Left ventricle myocardium superior (tissue), 1 donor: ENCODE measurements around the gene DENND1A. TPM values are rescaled to one million over a fixed set of nuclear protein-coding genes. Genes with fewer than 3 reads are reported as not detected.

Source experiments
- ATAC-seq: fragments of 200-7000 bp; cut with Tn5 transposase; one replicate; pipeline ENCODE4 v1.9.1; 2020; ENCODE audit warnings: mild to moderate bottlenecking, moderate library complexity
- DNase-seq: peaks from one replicate; pipeline ENCODE4 v3.0.0-alpha.2; 2020
- intact Hi-C: fragments of 100-400 bp; cut with micrococcal nuclease; formaldehyde crosslinking; loops from one replicate; pipeline ENCODE4 v1.11.0; 2022
- total RNA-seq: library from RNA; stranded (reverse); fragmentation: NEBNext Ultra II Directional; extraction: Animal tissue kit (Norgen Biotek cat#: 25700); gene quantifications from one replicate; pipeline ENCODE4 v1.2.1, GENCODE V29; 2021
- donor health status: DM: no; HTN: yes; CAD: no; lungs with severe emphysema.

Gene DENND1A
- total RNA-seq, 1 donor from 2014 or later, result 12.9 TPM

DNA sequence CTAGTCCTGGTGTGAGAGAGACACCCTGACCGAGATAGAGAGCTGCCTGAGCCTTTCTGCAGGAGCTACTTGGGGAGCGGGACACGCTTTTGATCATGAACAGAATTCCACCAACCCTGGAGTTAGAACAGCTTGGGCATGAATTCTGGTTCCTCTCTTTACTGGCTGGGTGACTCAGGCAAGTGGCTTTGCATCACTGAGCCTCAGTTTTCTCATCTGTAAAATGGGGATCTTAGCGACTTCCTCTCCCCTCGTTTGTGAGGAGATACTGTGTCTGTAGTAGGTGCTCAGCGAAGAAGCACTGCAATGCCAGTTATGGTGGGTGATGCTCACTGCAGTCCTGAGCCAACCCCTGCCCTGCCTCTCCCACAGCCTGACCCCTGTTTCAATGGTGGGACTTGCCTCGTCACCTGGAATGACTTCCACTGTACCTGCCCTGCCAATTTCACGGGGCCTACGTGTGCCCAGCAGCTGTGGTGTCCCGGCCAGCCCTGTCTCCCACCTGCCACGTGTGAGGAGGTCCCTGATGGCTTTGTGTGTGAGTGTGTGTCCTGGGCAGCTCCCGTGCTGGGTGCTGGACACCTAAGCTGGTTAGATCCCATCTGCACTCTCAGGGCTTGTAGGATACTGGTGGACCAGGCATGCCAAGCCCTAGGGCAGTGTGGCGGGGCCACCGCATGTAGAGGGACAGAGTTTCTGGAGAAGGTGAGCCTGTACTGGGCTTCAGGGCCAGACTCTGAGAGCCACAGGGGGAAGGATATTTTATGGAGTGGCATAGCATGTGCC lies 557.9 kb downstream of the DENND1A start:
- ATAC-seq (no peak), DNase-seq (no peak)
- intact Hi-C loops, result no loop called here

DNA sequence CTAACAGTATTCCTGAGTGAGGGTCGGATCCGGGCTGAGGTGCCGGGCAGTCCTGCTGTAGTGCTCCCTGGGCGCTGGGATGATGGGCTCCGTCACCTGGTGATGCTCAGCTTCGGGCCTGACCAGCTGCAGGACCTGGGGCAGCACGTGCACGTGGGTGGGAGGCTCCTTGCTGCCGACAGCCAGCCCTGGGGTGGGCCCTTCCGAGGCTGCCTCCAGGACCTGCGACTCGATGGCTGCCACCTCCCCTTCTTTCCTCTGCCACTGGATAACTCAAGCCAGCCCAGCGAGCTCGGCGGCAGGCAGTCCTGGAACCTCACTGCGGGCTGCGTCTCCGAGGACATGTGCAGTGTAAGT lies 558.7 kb downstream of the DENND1A start:
- ATAC-seq, result no peak
- intact Hi-C loops, result no loop called here
- DNase-seq, result no peak

DNA sequence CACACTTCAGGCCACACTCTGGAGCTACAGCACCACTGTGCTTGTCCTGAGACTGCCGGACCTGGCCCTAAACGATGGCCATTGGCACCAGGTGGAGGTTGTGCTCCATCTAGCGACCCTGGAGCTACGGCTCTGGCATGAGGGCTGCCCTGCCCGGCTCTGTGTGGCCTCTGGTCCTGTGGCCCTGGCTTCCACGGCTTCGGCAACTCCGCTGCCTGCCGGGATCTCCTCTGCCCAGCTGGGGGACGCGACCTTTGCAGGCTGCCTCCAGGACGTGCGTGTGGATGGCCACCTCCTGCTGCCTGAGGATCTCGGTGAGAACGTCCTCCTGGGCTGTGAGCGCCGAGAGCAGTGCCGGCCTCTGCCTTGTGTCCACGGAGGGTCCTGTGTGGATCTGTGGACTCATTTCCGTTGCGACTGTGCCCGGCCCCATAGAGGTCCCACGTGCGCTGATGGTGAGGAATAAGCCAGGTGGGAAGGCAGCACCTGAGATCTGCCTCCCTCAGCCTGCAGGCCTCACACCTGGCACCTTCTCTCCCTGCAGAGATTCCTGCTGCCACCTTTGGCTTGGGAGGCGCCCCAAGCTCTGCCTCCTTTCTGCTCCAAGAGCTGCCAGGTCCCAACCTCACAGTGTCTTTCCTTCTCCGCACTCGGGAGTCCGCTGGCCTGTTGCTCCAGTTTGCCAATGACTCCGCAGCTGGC lies 559.2 kb downstream of the DENND1A start:
- intact Hi-C loops, result no loop called here
- DNase-seq, result no peak
- ATAC-seq, result no peak

GRCh38 chr9:123370108-123370507 lies 559.8 kb downstream of the DENND1A start:
- ATAC-seq (no peak), DNase-seq (no peak)
- intact Hi-C loops, result no loop called here

- ATAC-seq (no peak), DNase-seq (no peak)
- intact Hi-C loops, result no loop called here
Measured at GRCh38 chr9:123369296-123369695, 560.6 kb downstream of the DENND1A start.

GRCh38 chr9:123368536-123369153 lies 561.3 kb downstream of the DENND1A start:
- ATAC-seq (no peak), DNase-seq (no peak)
- intact Hi-C loops, result no loop called here

GRCh38 chr9:123368023-123368422 lies 561.9 kb downstream of the DENND1A start:
- ATAC-seq, result peak; percentile 54
- intact Hi-C loops, result no loop called here

DNA sequence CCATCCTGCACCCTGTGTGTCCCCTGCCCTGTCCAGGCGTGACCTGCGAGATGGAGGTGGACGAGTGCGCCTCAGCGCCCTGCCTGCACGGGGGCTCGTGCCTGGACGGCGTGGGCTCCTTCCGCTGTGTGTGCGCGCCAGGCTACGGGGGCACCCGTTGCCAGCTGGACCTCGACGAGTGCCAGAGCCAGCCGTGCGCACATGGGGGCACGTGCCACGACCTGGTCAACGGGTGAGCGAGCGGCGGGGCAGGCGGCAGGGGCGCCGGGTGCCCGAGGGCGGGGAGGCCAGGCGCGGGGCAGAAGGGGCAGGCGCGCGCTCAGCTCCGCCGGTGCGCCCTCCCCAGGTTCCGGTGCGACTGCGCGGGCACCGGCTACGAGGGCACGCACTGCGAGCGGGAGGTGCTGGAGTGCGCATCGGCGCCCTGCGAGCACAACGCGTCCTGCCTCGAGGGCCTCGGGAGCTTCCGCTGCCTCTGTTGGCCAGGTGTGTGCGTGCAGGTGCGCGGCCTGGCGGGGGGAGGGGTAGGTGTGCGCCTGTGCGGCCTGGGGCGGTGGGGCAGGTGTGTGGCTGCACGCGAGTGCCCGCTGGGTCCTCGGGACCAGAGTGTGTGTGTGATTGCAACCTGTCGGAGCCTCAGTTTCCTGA lies 563.9 kb downstream of the DENND1A start:
- intact Hi-C loops, result no loop called here
- DNase-seq, result no peak
- no peak for ATAC-seq

More at GRCh38 chr9:123368023-123368422, 561.9 kb downstream of the DENND1A start:
- DNase-seq, result no peak

- intact Hi-C loops, result no loop called here
- ATAC-seq, result no peak
- DNase-seq, result no peak
Measured at GRCh38 chr9:123365287-123365880, 564.5 kb downstream of the DENND1A start.

- DNase-seq (no peak), ATAC-seq (peak; percentile 19)
- intact Hi-C loops, result no loop called here
Measured at GRCh38 chr9:123364241-123364824, 565.6 kb downstream of the DENND1A start.

DNA sequence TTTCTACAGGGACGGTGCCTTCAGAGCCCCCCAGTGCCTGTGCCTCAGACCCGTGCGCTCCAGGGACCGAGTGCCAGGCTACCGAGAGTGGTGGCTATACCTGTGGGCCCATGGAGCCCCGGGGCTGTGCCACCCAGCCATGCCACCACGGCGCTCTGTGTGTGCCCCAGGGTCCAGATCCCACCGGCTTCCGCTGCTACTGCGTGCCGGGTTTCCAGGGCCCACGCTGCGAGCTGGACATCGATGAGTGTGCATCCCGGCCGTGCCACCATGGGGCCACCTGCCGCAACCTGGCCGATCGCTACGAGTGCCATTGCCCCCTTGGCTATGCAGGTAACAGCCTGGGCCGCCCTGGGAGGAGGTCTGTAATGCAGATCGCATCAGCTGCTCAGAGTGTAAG lies 567.1 kb downstream of the DENND1A start:
- ATAC-seq (no peak), DNase-seq (no peak)
- intact Hi-C loops, result no loop called here

DNA sequence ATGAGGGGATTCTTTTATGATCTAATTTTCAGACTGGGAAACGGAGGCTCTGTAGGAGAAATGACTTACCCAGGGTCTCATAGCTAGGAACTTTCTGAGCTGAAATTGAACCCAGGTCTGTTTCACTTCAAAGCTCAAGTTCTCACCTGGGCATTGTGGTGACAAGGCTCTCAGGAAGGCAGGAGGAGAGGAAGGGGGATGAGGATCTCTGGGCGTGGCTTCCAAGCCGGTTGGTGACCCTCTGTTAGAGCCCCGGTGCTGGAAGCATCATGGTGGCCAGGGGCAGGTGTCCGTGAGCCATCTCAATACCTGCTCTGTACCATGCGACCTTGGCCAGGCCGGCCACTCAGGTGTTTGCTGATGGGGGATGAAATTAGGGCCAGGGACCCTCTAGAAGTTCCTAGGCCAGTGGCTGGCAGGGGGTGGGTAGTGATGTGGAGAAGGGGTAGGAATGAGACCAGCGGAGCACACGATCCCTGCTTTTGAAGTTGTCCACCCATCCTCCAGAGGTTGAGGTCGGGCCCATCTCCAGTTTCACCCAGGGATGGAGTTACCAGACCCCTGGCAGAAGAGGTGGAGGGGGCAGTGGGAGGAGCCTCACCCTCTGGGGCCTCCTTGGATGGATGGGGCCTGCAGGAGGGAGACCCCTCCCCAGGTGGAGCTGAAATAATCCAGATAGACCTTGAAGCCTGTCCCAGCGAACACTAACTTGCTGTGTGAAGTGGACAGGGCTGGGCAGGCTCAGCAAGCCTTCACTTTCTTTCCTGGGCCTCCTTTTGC lies 568.0 kb downstream of the DENND1A start:
- DNase-seq (no peak), ATAC-seq (no peak)
- intact Hi-C loops, result no loop called here

DNA sequence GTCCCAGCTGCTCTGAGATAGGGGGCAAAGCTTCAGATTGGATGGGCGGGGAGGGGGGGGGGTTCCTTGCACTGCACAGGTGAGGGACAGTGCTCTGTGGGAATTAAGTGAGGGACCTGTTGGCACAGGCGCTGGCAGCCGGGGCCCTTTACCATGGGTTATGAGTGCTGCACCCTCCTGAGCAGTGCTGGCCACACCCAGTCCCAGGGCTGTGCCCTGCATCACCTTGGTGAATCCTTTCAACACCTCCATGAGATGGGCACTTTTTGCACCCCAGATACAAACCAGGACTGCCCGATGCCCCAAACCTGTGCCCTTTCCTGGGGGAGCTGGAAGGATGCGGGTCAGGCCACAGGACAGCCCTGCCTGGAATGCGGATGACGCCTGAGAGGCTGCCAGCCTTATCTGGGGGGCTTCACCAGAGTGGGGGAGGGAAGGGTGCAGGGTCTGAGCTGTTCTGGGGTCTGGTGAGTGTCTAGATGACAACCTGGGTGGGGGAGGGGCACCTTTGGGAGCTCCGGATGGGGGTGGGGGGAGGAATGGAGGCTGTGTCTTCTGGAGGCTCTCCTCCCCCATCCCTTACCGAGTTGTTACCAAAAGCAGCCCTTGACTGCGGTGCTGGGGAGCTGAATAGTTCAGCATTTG lies 568.7 kb downstream of the DENND1A start:
- no peak for ATAC-seq
- intact Hi-C loops, result no loop called here
- DNase-seq, result no peak

DNA sequence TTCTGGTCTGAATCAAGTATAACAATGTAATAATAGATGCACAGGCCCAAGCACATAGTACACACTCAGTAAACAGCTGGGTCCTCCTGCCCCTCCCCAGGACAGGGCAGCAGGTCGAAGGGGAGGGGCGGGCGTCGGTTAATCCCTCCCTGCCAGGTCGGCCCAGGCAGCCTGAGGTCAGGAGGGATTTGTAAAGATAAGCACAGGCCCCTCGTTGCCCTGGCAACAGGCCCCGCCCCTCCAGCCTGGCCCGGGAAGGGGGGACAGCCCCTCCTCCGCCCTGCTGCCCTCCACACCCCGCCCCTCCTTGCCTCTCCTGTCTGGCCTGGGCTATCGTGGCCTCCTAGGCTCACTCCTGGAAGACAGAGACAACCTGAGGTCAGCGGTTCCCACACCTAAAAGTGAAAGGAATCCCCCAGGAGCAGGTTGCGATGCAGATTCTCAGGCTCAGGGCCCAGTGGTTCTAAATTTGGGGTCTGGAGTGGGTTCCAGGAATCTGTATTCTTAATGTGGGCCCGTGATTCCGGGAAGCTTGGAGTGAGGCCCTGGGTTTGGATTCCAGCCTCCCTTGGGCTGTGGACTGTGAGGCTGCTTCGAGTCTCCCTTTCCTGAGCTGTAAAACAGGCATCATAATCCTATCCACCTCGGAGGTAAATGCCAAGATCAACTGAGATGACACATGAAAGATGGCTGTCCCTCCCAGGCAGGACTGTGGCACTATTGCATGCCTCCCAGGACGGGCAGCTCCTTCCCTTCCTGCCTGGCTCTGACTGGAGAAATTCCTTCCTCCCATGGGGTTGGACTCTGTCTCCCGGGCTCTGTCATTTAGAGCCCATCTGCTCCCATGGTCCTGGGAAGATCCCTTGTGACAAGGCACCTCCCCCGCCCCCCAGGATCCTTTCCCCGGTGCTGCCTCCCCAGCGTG lies 569.5 kb downstream of the DENND1A start:
- intact Hi-C loops, result no loop called here
- ATAC-seq (peak; percentile 33), DNase-seq (peak; percentile 56)

GRCh38 chr9:123359546-123359945 lies 570.4 kb downstream of the DENND1A start:
- ATAC-seq (no peak), DNase-seq (no peak)
- intact Hi-C loops, result no loop called here

- intact Hi-C loops, result no loop called here
- DNase-seq (no peak), ATAC-seq (no peak)
Measured at GRCh38 chr9:123359106-123359505, 570.8 kb downstream of the DENND1A start.
